HS-5 (cell line): ENCODE results near the gene ARHGAP9.
"Not testable (repeated sequence)": the region's sequence is repeated elsewhere in the genome, so short reads cannot be mapped to it uniquely, and the experiment has no call there.

Experiments used
- DNase-seq: peaks from one replicate; pipeline ENCODE4 v3.0.0-alpha.2; 2012; ENCODE audit warnings: low read depth

The ARHGAP9 gene

GRCh38 chr12:57479376-57480115 lies at the start of gene ARHGAP9:
Gene ARHGAP9 (minus strand): TSS chr12:57479866. CDS start chr12:57479406, 460 bp downstream.
- DNase-seq, result no peak

DNA sequence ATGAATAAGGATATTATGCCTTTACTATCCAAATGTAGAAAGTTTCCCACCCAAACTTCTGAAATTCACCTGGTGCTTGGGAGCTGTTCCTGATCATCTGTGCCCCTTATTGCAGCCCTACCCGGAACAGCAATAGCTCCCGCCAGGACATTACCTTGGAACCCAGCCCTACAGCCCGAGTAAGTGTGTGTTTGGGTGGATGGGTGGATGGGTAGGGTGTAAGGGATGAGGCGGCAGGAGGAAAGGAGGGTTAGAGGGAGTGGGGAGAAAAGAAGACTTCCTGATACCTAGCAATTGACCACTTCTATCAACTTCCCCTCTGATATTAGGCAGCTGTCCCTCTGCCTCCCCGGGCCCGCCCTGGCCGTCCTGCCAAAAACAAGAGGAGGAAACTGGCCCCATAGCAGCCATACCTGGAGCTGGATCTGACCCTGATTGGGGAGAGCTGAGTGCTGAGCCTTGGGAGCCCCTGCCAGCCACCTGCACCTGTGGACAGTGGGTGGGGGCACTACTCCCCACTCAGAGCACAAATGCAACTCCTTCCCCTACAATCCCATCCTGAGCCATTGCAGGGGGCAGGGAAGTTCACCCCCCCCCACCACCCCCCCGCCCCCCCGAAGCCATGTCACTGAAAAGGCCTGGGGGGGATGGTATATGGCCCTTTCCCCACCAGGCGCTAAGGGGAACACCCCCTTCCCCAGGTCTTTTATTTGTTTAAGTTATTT lies 49.3 kb upstream of the ARHGAP9 start:
- no peak for DNase-seq

GRCh38 chr12:57528176-57528575 lies 48.5 kb upstream of the ARHGAP9 start:
- DNase-seq, result no peak

DNA sequence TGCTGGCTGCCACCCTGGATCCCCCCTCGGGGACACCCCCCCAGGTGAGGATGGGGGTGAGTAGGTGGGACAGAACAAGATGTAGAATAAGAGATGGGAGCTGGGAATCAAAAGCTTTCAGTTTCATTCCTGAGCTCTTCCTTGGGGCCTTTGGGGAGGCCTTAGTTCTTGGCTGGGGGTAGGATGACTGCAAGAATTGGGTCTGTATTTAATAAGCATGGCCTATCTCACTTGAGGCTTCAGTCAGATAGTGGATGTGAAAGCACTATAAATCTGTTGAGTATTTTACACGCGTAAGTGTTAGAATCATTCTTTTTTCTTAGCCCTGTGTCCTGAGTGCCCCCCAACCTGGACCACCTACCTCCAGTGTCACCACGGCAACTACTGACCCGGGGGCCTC lies 47.5 kb upstream of the ARHGAP9 start:
- no peak for DNase-seq

GRCh38 chr12:57526477-57527126 lies 46.9 kb upstream of the ARHGAP9 start:
- DNase-seq, result no peak

DNA sequence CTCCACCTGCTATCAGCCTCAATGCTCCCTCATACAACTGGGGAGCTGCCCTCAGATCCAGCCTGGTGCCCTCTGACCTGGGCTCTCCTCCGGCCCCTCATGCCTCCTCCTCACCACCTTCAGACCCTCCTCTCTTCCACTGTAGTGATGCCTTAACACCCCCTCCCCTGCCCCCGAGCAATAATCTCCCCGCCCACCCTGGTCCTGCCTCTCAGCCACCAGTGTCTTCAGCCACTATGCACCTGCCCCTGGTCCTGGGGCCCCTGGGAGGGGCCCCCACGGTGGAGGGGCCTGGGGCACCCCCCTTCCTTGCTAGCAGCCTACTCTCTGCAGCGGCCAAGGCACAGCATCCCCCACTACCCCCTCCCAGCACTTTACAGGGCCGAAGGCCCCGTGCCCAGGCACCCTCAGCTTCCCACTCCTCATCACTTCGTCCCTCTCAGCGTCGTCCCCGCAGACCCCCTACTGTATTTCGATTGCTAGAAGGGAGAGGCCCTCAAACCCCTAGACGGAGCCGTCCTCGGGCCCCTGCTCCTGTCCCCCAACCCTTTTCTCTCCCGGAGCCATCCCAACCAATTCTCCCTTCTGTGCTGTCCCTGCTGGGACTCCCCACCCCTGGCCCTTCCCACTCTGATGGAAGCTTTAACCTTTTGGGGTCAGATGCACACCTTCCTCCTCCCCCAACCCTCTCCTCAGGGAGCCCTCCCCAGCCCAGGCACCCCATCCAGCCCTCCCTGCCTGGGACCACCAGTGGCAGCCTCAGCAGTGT lies 46.1 kb upstream of the ARHGAP9 start:
- DNase-seq, result no peak

- DNase-seq, result no peak
Measured at GRCh38 chr12:57524814-57525614, 45.3 kb upstream of the ARHGAP9 start.

DNA sequence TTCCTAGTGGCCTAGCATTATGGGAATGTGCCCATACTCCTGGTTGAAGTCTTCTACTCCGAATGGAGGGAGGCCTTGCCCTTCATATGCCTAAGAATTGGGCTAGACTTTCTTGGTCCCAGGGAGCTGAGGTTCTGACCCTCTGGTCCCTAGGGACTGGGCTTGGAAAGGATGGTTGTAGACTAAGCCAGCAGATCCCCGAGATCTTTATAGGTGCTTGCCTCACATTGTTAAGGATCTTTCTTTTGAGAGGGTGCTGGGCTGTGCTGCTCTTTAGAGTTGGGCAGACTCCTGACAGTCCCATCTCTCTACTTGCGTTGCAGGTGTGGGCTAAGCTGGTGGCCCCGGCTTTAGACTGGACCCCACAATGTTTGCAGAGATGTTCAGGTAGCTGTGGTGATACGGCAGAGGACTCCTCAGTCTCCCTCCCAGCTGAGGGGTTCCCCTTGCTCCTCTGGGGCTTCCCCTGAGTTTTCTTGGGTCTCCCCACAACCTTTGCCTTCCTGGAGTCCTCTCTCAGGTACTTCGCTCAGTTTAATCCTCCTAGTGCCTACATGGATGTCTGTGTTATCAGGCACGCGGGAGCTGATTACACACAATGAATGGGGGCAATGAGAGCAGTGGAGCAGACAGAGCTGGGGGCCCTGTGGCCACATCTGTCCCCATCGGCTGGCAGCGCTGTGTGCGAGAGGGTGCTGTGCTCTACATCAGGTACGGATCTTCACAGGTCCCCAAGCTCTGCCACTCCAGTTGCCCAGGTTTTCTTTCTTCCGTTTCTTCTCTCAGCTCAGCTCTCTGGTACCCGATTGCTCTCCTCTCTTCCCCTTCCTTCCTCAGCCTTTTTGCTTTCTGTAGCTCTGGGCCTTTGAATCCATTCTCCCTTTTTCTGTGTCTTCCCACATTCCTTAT lies 44.3 kb upstream of the ARHGAP9 start:
- no peak for DNase-seq

- no peak for DNase-seq
Measured at GRCh38 chr12:57522887-57523705, 43.4 kb upstream of the ARHGAP9 start.

- DNase-seq, result peak; percentile 74
Measured at GRCh38 chr12:57522011-57522886, 42.6 kb upstream of the ARHGAP9 start, which contains the start of gene MBD6. Gene MBD6 (plus strand): TSS chr12:57522824. CDS start chr12:57524304, 1,480 bp downstream.

DNA sequence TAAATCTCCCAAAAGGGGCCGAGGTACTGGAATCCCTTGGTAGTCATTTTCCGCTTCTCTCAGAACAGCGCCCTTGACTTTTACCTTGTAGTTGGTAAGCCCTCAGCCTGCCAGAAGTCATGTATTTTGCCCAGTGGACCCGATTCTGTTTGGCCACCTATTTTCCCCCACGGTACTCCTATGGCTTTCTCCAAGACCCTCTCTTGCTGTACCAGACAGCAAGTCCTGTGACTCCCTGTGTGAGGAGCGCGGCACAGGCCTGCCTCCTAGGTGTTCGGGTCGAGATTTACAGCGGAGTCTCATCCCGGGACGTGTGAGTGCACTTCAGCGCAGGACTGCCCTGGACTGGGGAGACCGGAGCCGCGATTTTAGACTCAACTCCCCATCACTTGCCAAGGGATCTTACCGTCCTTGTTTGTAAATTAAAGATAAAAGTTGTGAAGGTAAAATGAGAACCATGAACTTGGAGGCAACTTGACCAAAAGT lies 41.9 kb upstream of the ARHGAP9 start:
- no peak for DNase-seq

GRCh38 chr12:57520053-57520818 lies 40.6 kb upstream of the ARHGAP9 start, which contains the start of gene DDIT3:
Gene DDIT3 (minus strand): TSS chr12:57520514. CDS start chr12:57517406, 3,108 bp downstream.
- peak; percentile 88 for DNase-seq

DNA sequence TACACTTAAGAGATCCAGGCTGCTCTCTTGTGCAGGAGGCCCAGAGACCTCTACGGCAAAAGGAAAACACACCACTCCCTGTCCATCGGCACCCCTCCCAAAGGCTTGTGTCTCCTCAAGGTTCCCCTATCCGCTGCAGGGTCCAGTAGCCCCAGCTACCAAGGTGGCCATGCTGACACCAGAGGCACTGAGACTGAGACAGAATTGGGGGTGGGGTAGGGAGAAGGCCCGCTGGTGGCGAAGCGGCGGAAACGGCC lies 40.1 kb upstream of the ARHGAP9 start:
- DNase-seq, result no peak

- no peak for DNase-seq
Measured at GRCh38 chr12:57518920-57519795, 39.5 kb upstream of the ARHGAP9 start.

DNA sequence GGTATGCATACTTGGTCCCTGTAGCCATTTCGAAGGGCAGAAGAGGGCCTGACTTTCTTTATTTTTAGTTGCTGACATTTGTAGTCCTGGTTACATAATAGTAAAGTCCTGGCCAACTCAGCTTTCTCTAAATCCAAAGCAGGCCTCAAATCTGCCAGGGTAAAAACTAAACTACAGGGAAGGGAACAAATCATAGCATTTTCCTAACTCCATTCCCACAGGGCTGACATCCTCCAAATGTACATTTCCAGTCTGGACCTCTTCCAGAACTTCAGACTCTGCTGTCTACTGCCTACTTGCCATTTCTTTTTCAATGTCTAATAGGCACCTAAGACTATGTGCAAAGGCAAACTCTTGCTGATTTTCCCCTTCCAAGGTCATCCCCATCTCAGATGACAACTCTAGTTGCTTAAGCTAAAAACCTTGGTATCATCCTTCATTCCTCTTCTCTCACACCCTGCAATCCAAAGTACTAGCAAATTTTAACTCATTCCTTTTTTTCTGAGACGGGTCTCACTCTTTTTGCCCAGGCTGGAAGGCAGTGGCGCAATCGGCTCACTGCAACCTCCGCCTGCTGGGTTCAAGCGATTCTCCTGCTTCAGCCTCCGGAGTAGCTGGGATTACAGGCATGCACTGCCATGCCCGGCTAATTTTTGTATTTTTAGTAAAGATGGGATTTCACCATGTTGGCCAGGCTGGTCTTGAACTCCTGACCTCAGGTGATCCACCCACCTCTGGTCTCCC lies 38.7 kb upstream of the ARHGAP9 start:
- DNase-seq, result no peak

DNA sequence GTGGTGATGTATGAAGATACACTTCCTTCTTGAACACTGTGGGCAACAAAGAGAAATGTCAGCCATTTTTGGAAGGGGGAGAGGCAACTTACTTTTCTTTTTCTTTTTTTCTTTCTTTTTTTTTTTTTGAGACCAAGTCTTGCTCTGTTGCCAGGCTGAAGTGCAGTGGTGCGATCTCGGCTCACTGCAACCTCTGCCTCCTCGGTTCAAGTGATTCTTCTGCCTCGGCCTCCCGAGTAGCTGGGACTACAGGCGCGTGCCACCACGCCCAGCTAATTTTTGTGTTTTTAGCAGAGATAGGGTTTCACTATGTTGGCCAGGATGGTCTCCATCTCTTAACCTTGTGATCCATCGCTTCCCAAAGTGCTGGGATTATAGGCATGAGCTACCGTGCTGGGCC lies 38.1 kb upstream of the ARHGAP9 start:
- not testable (repeated sequence) for DNase-seq
